GM18511 (cell line): ENCODE results near the gene BORCS5.

Experiments used
- ATAC-seq: cut with Tn5 transposase; IDR thresholded peaks from one replicate; pipeline ENCODE4 v1.9.1; 2021; ENCODE audit warnings: mild to moderate bottlenecking, moderate library complexity; ENCODE audit not compliant: unreplicated experiment

Gene BORCS5

GRCh38 chr12:12508612-12509011 is 151.7 kb downstream of the BORCS5 start:
- no peak for ATAC-seq

DNA sequence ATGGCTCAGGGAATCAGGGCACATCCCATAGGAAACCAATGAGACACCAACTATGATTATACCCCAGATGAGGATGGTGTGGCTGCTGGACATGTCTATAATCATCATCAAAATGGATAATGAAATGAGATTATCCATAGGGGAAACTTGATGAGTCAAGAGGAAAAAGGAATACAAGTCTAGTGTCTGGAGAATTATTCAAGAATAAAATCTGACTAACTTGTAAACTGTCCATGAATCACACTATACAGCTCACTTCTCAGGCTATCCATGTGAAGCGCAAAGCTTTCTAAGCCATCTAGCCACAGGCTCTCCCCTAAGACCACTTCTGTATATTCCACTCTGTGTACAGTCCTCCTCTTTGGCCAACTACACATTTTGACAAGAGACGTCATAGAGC is 153.3 kb downstream of the BORCS5 start:
- no peak for ATAC-seq

GRCh38 chr12:12510551-12510950 is 153.7 kb downstream of the BORCS5 start:
- ATAC-seq = no peak

DNA sequence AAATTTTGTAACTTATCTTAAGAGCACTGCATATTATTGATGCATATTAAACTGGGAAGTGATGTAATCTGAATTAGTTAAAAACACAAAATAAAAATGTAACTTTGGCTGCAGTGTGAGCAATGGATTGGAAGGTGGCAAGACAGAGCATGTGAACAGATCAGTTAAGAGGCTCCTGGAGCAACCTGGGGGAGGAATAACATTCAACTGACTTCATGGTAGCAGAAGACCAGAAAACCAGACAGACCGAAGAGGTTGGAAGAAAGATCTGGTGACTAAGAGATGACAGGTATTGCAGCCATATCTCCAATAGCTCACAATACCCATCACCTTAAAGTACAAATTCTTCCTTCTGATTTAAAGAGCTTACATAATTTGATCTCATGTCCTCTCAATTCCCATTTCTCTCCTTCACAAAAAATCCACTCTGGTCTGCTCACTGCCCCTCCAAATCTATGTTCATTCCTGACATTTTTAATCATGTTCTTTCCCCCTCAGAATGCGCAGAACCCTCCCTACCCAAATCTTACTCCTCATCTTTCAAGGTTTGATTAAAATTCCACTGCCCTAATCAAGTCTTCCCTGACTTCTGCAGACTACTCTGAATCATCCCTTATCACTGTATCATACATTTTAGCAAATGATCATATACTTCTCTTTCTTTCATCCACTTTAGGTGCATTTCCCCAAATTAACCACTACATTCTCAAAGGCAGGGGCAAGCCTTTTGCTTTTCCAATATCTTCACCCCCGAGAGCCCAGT is 154.3 kb downstream of the BORCS5 start:
- no peak for ATAC-seq

DNA sequence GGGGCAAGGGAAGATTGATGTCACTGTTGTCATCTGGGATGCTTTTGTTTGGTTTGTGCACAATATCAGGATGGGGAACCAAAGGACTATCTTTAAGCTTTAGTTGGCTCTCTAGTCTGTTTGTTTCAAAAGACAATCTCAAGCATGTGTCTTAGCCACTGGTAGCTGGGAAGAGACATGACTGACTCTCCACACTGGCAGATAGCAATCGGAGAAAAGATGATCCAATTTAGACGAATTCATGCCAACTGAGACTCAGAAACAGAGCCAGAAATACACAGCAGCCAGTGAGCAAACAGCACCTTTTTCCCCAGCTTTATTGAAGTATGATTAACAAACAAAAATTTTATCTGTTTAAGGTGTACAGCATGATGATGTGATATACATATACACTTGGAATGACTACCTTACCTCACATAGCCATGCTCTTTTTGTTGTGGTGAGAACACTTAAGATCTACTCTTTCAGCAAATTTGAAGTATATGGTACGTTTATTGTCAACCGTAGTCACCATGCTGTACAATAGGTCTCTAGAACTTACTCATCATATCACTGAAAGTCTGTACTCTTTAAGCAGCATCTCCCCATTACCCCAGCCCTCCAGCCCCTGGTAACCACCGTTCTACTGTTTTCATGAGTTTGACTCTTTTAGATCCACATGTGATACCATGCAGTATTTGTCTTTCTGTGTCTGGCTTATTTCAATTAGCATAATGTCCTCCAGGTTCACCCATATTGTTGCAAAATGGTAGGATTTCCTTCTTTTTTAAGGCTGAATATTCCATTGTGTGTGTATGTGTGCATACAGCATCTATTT is 155.2 kb downstream of the BORCS5 start:
- no peak for ATAC-seq

DNA sequence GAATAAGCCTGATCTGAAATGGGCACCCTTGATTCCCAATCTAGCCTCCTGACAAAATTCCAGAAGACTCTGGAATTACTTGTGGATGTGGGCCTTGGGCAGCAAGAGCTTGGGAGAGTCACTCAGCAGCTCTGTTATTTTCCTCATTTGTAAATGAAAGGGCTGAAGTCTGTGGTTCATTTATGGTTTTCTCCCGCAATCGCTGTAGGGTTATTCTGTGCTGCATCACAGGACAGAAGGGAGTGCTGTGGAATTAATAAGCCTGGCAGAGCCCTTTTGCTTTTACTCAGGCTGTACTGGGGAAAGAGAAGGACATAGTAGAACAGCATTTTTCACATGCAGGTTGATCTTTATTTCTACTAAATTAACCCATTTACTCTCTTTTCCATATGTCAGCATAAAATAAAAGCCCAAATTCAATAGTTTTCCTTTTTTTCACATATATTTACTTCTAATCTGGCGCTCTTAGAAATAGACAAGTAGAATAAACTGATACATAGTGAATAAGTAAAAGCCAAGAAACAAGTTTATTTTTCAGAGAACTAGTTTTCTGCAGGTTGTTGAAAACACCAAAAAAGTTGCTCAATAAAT is 156.6 kb downstream of the BORCS5 start:
- ATAC-seq = no peak

GRCh38 chr12:12518464-12518845 is 161.6 kb downstream of the BORCS5 start:
- no peak for ATAC-seq

DNA sequence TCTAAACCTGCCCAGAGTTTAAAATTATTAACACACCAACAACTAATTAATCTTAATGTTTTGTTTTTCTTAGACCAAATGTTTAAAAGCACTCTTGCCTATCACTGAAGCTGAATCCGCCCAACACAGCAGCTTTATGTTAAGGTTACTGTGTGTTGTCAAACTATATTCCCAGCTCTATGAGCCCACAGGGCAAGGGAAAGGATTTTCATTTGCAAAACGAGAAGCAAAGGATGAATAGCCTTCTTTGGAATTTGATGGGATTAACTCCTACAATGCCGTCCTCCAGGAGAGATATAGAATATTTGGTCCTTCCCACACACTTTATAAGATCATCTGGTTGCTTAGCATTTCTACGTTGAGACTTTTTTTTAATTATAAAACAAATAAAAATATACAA is 162.0 kb downstream of the BORCS5 start:
- no peak for ATAC-seq
